ENCODE data around the gene RFTN1. TPM values are rescaled to one million over a fixed set of nuclear protein-coding genes. Genes with fewer than 3 reads are reported as not detected.

RFTN1 gene
- total and polyA plus RNA-seq, 2 donors from 2014 or later: 15.3 to 34.1 TPM

DNA sequence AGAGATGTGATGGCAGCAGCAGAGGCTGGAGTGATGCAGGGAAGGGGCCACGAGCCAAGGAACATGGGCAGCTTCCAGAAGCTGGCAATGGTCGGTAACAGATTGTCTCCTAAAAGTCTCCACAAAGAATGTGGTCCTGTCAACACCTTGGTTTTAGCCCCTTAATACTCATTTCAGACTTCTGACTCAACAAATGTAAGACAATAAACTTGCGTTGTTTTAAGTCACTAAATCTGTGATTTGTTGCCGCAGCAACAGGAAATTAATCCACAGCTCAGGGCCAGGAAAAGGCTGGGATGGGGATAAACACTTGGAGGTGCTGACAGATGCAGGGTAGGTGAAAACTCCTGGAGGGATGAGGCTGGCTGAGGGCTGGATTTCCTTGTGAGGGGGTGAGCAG, 178.6 kb downstream of the RFTN1 start:
- H3K27ac ChIP-seq (ENCODE audit: low read depth in 2 of 2, low read length in 2 of 2): no peak overlapping the region
- no peak overlapping the region for H3K4me3 ChIP-seq (ENCODE audit: low read length in 3 of 3)
- TF ChIP-seq, protein P1, sequence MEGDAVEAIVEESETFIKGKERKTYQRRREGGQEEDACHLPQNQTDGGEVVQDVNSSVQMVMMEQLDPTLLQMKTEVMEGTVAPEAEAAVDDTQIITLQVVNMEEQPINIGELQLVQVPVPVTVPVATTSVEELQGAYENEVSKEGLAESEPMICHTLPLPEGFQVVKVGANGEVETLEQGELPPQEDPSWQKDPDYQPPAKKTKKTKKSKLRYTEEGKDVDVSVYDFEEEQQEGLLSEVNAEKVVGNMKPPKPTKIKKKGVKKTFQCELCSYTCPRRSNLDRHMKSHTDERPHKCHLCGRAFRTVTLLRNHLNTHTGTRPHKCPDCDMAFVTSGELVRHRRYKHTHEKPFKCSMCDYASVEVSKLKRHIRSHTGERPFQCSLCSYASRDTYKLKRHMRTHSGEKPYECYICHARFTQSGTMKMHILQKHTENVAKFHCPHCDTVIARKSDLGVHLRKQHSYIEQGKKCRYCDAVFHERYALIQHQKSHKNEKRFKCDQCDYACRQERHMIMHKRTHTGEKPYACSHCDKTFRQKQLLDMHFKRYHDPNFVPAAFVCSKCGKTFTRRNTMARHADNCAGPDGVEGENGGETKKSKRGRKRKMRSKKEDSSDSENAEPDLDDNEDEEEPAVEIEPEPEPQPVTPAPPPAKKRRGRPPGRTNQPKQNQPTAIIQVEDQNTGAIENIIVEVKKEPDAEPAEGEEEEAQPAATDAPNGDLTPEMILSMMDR (IDR thresholded peaks at IDR 0.05; ENCODE audit: borderline replicate concordance, extremely low read depth, insufficient read depth): no peak
- H3K9me3 ChIP-seq (ENCODE audit: control insufficient read depth in 2 of 3, insufficient read depth in 1 of 3, low read length in 3 of 3): peaks cover 0 to 6% (median 2%) of the 10 kb centered on the region in 3 donors
- intact Hi-C loops (cut with DNase I): no loop called here
- FAIRE-seq: no peak
- no peak for DNase-seq
- H3K27me3 ChIP-seq (ENCODE audit: control insufficient read depth, insufficient read depth, low read length): no peaks in the 10 kb centered on the region
- H3K36me3 ChIP-seq (ENCODE audit: control insufficient read depth in 2 of 3, insufficient read depth in 3 of 3, low read length in 3 of 3): peaks cover 0 to 15% (median 8%) of the 10 kb centered on the region in 3 donors
- peaks cover 0 to 3% (median 0%) of the 10 kb centered on the region in 3 donors for H3K4me1 ChIP-seq (ENCODE audit: control insufficient read depth in 2 of 3, insufficient read depth in 2 of 3, low read depth in 1 of 3, low read length in 3 of 3)
- no peak overlapping the region for H3K9ac ChIP-seq (ENCODE audit: low read length in 3 of 3)

- no peak for FAIRE-seq
- TF ChIP-seq, protein P1 (IDR thresholded peaks at IDR 0.05; ENCODE audit: borderline replicate concordance, extremely low read depth, insufficient read depth): no peak
Observed at GRCh38 chr3:16332904-16333426, 180.5 kb downstream of the RFTN1 start.

GRCh38 chr3:16331319-16331883, 182.1 kb downstream of the RFTN1 start:
- peaks cover 0 to 6% (median 2%) of the 10 kb centered on the region in 3 donors for H3K9me3 ChIP-seq (ENCODE audit: control insufficient read depth in 2 of 3, insufficient read depth in 1 of 3, low read length in 3 of 3)
- H3K36me3 ChIP-seq (ENCODE audit: control insufficient read depth in 2 of 3, insufficient read depth in 3 of 3, low read length in 3 of 3): peaks cover 0 to 9% (median 3%) of the 10 kb centered on the region in 3 donors
- intact Hi-C loops (cut with DNase I): no loop called here
- no peak overlapping the region for H3K27ac ChIP-seq (ENCODE audit: low read depth in 2 of 2, low read length in 2 of 2)
- TF ChIP-seq, protein P1 (IDR thresholded peaks at IDR 0.05; ENCODE audit: borderline replicate concordance, extremely low read depth, insufficient read depth): no peak
- FAIRE-seq (no peak), DNase-seq (no peak)
- peaks cover 0 to 3% (median 0%) of the 10 kb centered on the region in 3 donors for H3K4me1 ChIP-seq (ENCODE audit: control insufficient read depth in 2 of 3, insufficient read depth in 2 of 3, low read depth in 1 of 3, low read length in 3 of 3)
- no peaks in the 10 kb centered on the region for H3K27me3 ChIP-seq (ENCODE audit: control insufficient read depth, insufficient read depth, low read length)
- H3K4me3 ChIP-seq (ENCODE audit: low read length in 3 of 3): no peak overlapping the region
- H3K9ac ChIP-seq (ENCODE audit: low read length in 3 of 3): no peak overlapping the region

More at GRCh38 chr3:16332904-16333426, 180.5 kb downstream of the RFTN1 start:
- peaks cover 0 to 6% (median 2%) of the 10 kb centered on the region in 3 donors for H3K9me3 ChIP-seq (ENCODE audit: control insufficient read depth in 2 of 3, insufficient read depth in 1 of 3, low read length in 3 of 3)
- H3K9ac ChIP-seq (ENCODE audit: low read length in 3 of 3): no peak overlapping the region
- no peak overlapping the region for H3K4me3 ChIP-seq (ENCODE audit: low read length in 3 of 3)
- H3K4me1 ChIP-seq (ENCODE audit: control insufficient read depth in 2 of 3, insufficient read depth in 2 of 3, low read depth in 1 of 3, low read length in 3 of 3): peaks cover 0 to 3% (median 0%) of the 10 kb centered on the region in 3 donors
- no peak overlapping the region for H3K27ac ChIP-seq (ENCODE audit: low read depth in 2 of 2, low read length in 2 of 2)
- DNase-seq: no peak
- H3K36me3 ChIP-seq (ENCODE audit: control insufficient read depth in 2 of 3, insufficient read depth in 3 of 3, low read length in 3 of 3): peaks cover 0 to 12% (median 5%) of the 10 kb centered on the region in 3 donors
- no peaks in the 10 kb centered on the region for H3K27me3 ChIP-seq (ENCODE audit: control insufficient read depth, insufficient read depth, low read length)
- intact Hi-C loops (cut with DNase I): no loop called here
